Gastroesophageal sphincter (tissue), 4 donors: ENCODE measurements around the gene CACNA1F. TPM values are rescaled to one million over a fixed set of nuclear protein-coding genes. Genes with fewer than 3 reads are reported as not detected.

Source experiments
- ATAC-seq: fragments of 150-250 bp; one replicate; pipeline ENCODE4 v1.9.1; 2016; ENCODE audit warnings: mild to moderate bottlenecking, moderate library complexity
- H3K27ac ChIP-seq, 4 donors: fragments of 200-600 bp; sonication (generic) in 3 of 4; 1 replicate in 3 of 4; 2 replicates in 1 of 4; pipeline ENCODE4 v1.5.1; 2016 to 2019
- H3K27me3 ChIP-seq: fragments of 200-600 bp; sonication (generic); one replicate; pipeline ENCODE4 v1.5.1; 2019
- H3K36me3 ChIP-seq, 2 donors: fragments of 200-600 bp; sonication (generic); one replicate each; pipeline ENCODE4 v1.5.1; 2019; ENCODE audit warnings: control low read depth in 1 of 2
- H3K4me1 ChIP-seq, 3 donors: fragments of 200-600 bp; sonication (generic); 1 replicate in 2 of 3; 2 replicates in 1 of 3; pipeline ENCODE4 v1.5.1; 2016 to 2019; ENCODE audit warnings: control low read depth in 2 of 3
- H3K4me3 ChIP-seq, 2 donors: fragments of 200-600 bp; sonication (generic); one replicate each; pipeline ENCODE4 v1.5.1; 2019; ENCODE audit warnings: mild to moderate bottlenecking in 1 of 2, moderate library complexity in 1 of 2
- H3K9me3 ChIP-seq, 3 donors: fragments of 200-600 bp; sonication (generic); one replicate each; pipeline ENCODE4 v1.5.1; 2017 to 2019; ENCODE audit warnings: control low read depth in 2 of 3
- EP300 ChIP-seq: sonication (generic); formaldehyde crosslinking; IDR thresholded peaks from one replicate; pipeline ENCODE4 v1.6.1; 2017; ENCODE audit warnings: antibody characterized with exemption, mild to moderate bottlenecking
- POLR2A ChIP-seq, 2 donors: fragments of 450-650 bp; IDR thresholded peaks; one replicate each; pipeline ENCODE4 v1.6.1; 2017; ENCODE audit warnings: antibody characterized with exemption in 2 of 2, mild to moderate bottlenecking in 2 of 2, moderate library complexity in 1 of 2
- POLR2AphosphoS5 ChIP-seq: sonication (generic); formaldehyde crosslinking; IDR thresholded peaks from one replicate; pipeline ENCODE4 v1.6.1; 2017; ENCODE audit warnings: antibody characterized with exemption
- WGBS, 2 donors: methylation state at CpG; one replicate each; pipeline ENCODE4 v1.1.5; 2018; ENCODE audit warnings: low coverage in 1 of 2; 5-methylcytosine and 5-hydroxymethylcytosine counted together
- total RNA-seq, 4 donors: library from RNA; depleted of rRNA; stranded (reverse); fragments of >200 nt; gene quantifications; one replicate each; pipeline ENCODE4 v1.1.0, GENCODE V29; 2016
- TF ChIP-seq, protein P1 (sequence below), 4 experiments: fragments of 200-600 bp in 2 of 4; fragments of 450-650 bp in 2 of 4; sonication (generic) in 1 of 4; IDR thresholded peaks; one replicate each; pipeline ENCODE4 v1.5.1; 2017 to 2019; ENCODE audit warnings: antibody characterized with exemption in 4 of 4, mild to moderate bottlenecking in 2 of 4, moderate library complexity in 2 of 4

CACNA1F gene
- total RNA-seq, 4 donors from 2014 or later: 1.7 TPM; not detected in 3

DNA sequence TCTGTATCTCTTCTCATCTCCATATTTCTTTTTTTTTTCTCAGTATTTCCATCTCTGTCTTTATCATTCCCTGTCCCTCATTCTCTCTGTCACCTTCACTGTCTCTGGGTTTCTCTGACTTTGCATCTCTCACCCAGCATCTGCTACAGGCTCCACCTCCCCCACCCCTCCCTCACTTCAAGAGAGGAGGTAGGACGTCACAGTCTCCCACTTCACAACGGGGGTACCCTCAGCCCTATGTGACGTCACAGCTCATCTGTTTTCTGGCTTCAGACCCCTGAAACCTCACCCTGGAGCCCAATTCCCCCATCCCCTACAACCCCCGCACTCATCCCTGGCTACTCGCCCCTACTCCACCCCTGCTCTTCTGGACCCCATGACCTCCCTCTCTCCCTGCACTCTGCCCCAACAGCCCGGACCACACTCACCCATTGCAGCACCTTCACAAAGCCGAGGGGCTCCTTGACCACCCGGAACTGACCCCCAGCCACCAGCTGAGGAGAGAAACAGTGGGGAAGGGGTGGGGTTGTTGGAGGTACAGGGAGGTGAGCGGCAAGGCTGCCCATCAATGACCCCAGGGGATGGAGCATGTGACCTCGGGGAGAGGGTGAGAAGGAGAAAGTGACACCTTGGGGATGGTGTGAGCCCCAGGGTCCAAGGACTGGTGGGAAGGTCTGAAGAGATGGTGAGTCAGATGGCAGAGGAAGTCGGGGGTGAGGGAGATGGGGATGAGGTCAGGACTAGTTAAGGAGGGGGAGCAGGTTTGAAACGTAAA, 34.4 kb downstream of the CACNA1F start:
- Histone ChIP-seq H3K4me1 (peaks cover 0 to 15% (median 0%) of the 10 kb centered on the region in 3 donors), H3K27ac (no peak overlapping the region), H3K4me3 (no peak overlapping the region), H3K27me3 (no peaks in the 10 kb centered on the region), H3K9me3 (no peaks in the 10 kb centered on the region), H3K36me3 (no peaks in the 10 kb centered on the region)
- TF ChIP-seq POLR2AphosphoS5: no peak
- no peak for TF ChIP-seq POLR2A (IDR thresholded peaks at IDR 0.05)
- TF ChIP-seq, protein P1, sequence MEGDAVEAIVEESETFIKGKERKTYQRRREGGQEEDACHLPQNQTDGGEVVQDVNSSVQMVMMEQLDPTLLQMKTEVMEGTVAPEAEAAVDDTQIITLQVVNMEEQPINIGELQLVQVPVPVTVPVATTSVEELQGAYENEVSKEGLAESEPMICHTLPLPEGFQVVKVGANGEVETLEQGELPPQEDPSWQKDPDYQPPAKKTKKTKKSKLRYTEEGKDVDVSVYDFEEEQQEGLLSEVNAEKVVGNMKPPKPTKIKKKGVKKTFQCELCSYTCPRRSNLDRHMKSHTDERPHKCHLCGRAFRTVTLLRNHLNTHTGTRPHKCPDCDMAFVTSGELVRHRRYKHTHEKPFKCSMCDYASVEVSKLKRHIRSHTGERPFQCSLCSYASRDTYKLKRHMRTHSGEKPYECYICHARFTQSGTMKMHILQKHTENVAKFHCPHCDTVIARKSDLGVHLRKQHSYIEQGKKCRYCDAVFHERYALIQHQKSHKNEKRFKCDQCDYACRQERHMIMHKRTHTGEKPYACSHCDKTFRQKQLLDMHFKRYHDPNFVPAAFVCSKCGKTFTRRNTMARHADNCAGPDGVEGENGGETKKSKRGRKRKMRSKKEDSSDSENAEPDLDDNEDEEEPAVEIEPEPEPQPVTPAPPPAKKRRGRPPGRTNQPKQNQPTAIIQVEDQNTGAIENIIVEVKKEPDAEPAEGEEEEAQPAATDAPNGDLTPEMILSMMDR (IDR thresholded peaks at IDR 0.05): no peak
- no peak for TF ChIP-seq EP300
- no peak for ATAC-seq
- WGBS, 2 donors: 3 to 34% methylated on average over 4 to 9 of the region's 12 CpGs

DNA sequence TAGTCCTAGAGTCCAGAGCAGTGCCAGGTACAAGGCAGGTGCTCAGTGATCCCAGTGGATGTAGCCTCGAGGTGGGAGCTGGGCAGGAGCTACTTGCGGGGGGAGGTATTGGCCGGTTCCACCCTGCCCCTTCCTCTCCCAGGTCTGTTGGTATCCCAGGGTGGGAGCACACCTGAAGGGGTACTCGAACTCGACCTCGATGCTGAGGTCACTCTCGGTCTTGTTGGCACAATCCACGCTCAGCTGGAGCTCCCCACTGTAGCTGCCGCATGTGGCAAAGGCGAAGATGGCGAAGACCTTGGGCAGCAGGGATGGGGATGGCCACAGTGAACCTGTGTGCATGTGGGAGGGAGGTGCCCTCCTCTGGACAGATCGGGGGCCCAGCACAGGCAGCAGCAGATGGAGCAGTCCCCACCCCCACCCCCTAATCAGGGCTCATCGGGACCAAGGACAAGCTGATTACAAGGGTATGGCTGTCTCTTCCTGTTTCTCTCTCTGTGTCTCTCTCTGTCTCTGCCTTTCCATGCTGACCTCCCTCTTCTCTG, 35.5 kb downstream of the CACNA1F start:
- Histone ChIP-seq H3K36me3 (no peaks in the 10 kb centered on the region), H3K9me3 (no peaks in the 10 kb centered on the region), H3K4me1 (peaks cover 0 to 15% (median 0%) of the 10 kb centered on the region in 3 donors), H3K27me3 (no peaks in the 10 kb centered on the region), H3K27ac (no peak overlapping the region), H3K4me3 (no peak overlapping the region)
- no peak for ATAC-seq
- WGBS, 2 donors: 60% methylated on average over 2 of the region's 13 CpGs; no CpG with 5 or more reads in 1 of the 2 donors
- TF ChIP-seq POLR2AphosphoS5 (no peak), EP300 (no peak), POLR2A (IDR thresholded peaks at IDR 0.05) (no peak)
- TF ChIP-seq, protein P1 (IDR thresholded peaks at IDR 0.05): no peak

DNA sequence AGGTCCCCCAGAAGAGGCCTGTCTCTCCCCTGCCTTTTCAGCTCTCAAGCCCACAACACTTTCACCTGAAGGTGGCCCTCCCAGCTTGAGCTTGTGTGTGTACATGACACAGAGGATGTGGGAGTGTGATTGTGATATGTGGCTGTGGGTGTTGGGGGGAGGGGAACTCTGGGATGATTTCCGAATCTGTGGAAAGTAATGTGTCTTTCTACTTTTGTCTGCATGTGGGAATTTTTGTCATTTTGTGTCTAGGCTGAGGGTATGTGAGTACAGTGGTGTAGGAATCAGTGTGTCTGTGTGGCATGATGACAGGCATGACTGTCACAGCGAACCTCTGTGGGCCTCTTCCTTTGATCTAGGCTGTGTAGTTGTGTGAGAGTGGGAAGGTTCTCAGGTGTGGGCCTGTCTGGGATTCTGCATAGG, 39.6 kb downstream of the CACNA1F start:
- H3K9me3 ChIP-seq: no peaks in the 10 kb centered on the region
- peaks cover 0 to 24% (median 0%) of the 10 kb centered on the region in 3 donors for H3K4me1 ChIP-seq
- no CpG with 5 or more reads among the region's 2 CpGs for WGBS, 2 donors
- no peak overlapping the region for H3K27ac ChIP-seq
- TF ChIP-seq EP300: no peak
- no peak for TF ChIP-seq POLR2AphosphoS5
- TF ChIP-seq POLR2A (IDR thresholded peaks at IDR 0.05): no peak
- TF ChIP-seq, protein P1 (IDR thresholded peaks at IDR 0.05): no peak
- no peaks in the 10 kb centered on the region for H3K27me3 ChIP-seq
- no peak for ATAC-seq
- H3K36me3 ChIP-seq: no peaks in the 10 kb centered on the region
- H3K4me3 ChIP-seq: no peak overlapping the region

DNA sequence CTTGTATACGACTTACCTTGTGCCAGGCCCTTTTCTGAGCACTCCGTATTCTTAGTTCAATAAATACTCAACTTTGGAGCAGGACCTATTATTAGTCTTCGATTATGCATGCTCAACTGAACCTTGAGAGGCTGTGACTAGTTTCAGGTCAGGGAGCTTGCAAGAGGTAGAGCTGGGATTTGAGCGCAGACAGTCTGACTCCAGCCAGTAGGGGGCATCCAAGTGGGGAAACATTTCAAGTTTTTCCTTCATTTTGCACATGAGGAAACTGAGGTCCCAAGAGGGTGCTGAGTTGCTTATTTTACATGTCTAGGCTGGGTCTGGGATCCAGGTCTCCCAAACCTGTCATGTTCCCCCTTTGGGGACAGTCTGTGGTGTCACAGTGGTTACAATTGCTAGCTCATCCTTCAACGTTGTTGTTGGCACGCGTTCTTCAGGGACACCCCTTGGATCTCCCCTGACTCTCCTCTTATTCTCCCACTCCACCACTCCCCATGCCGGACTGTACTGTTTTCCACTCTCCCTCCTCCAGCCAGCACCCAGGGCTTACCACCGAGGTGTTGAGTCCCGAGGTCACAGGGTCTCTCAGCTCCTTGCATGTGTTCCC, 40.3 kb downstream of the CACNA1F start:
- no peak for TF ChIP-seq EP300
- TF ChIP-seq, protein P1 (IDR thresholded peaks at IDR 0.05): peak in 3 of 4 experiments; percentile 32 to 51 (median 33)
- H3K36me3 ChIP-seq: no peaks in the 10 kb centered on the region
- no peak overlapping the region for H3K4me3 ChIP-seq
- H3K4me1 ChIP-seq: peaks cover 0 to 24% (median 0%) of the 10 kb centered on the region in 3 donors
- 40 to 64% methylated on average over 2 to 6 of the region's 10 CpGs for WGBS, 2 donors
- no peak for ATAC-seq
- no peaks in the 10 kb centered on the region for H3K9me3 ChIP-seq
- H3K27ac ChIP-seq: no peak overlapping the region
- no peaks in the 10 kb centered on the region for H3K27me3 ChIP-seq
